ELF-1 (cell line): ENCODE measurements around the gene LPIN1.

Source experiments
- DNase-seq: peaks from one replicate; pipeline ENCODE4 v3.0.0-alpha.2; 2016; ENCODE audit warnings: low read depth, low spot score

LPIN1 gene, protein sequence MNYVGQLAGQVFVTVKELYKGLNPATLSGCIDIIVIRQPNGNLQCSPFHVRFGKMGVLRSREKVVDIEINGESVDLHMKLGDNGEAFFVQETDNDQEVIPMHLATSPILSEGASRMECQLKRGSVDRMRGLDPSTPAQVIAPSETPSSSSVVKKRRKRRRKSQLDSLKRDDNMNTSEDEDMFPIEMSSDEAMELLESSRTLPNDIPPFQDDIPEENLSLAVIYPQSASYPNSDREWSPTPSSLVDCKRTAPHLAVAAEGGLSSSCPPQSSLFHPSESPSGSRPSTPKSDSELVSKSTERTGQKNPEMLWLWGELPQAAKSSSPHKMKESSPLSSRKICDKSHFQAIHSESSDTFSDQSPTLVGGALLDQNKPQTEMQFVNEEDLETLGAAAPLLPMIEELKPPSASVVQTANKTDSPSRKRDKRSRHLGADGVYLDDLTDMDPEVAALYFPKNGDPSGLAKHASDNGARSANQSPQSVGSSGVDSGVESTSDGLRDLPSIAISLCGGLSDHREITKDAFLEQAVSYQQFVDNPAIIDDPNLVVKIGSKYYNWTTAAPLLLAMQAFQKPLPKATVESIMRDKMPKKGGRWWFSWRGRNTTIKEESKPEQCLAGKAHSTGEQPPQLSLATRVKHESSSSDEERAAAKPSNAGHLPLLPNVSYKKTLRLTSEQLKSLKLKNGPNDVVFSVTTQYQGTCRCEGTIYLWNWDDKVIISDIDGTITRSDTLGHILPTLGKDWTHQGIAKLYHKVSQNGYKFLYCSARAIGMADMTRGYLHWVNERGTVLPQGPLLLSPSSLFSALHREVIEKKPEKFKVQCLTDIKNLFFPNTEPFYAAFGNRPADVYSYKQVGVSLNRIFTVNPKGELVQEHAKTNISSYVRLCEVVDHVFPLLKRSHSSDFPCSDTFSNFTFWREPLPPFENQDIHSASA

DNA sequence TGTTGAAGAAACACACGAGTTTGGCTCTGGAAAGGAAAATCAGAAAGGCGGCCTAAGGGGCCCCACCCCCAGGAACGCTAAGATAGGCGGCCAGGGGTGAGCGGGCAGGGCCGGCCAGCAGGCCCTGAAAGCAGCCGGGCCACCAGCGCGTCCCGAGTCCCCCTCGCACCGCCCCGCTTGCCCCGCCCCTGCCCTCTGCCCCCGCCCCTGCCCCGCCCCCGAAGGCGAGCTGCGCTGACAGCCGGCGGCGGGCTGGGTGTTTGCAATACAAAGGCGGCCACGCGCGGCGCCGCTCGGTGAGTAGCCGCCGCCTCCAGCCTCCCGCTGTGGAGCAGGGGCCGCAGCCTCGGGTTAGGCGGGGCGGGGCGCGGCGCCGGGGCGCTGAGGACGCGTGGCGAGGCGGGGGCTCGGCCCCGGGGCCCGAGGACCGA, at the start of gene LPIN1:
TSS of gene LPIN1 (plus strand) at position 257 of the 431 bp plus-strand sequence. CDS start 18,910 bp downstream, outside the sequence.
- peak; percentile 78 for DNase-seq

GRCh38 chr2:11696736-11697102, 49.7 kb upstream of the LPIN1 start:
- DNase-seq, result no peak

GRCh38 chr2:11697103-11697871, 49.1 kb upstream of the LPIN1 start:
- peak; percentile 29 for DNase-seq

DNA sequence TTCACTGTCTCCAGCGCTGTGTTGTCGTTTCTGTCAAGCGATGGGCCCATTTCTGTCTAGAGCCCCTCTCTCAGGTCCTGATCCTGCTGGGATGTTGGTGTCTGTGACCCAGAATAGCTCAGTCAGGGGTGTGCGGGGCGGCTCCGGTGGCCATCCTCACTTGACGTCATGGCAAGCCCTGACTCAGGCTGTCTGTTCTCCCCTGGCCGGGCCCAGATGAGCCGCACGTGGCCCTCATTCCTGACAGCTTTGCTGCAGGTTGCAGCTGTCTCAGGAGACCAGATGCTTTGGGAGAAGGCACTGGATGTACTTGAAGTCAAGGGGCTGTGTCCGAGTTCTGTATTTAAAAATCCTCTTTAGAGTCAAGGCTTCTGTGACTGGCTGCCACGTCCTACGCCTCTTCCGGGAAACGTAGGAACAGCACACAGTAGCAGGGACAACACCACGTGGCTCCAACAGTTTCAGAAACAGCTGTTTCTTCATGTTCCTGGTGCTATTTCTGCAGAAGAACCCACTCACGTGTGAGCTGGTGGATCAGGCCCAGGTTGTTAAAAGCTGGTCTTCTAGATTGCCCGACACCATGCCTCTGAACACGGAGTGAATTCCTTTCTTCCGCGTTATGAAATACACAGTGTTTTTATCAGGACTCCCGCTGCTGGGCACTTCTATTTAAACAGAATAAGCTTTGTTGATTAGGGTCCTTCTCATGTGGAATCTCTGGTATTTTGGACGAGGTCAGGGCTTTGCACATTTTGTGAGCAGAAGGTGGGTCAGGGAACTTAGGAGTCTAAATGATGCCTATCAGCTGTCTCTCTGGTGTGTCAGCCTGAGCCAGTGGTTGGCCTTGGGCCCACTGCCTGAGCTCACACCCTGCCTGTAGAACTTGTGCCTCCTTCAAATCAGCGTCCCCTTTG, 48.2 kb upstream of the LPIN1 start:
- DNase-seq, result no peak

DNA sequence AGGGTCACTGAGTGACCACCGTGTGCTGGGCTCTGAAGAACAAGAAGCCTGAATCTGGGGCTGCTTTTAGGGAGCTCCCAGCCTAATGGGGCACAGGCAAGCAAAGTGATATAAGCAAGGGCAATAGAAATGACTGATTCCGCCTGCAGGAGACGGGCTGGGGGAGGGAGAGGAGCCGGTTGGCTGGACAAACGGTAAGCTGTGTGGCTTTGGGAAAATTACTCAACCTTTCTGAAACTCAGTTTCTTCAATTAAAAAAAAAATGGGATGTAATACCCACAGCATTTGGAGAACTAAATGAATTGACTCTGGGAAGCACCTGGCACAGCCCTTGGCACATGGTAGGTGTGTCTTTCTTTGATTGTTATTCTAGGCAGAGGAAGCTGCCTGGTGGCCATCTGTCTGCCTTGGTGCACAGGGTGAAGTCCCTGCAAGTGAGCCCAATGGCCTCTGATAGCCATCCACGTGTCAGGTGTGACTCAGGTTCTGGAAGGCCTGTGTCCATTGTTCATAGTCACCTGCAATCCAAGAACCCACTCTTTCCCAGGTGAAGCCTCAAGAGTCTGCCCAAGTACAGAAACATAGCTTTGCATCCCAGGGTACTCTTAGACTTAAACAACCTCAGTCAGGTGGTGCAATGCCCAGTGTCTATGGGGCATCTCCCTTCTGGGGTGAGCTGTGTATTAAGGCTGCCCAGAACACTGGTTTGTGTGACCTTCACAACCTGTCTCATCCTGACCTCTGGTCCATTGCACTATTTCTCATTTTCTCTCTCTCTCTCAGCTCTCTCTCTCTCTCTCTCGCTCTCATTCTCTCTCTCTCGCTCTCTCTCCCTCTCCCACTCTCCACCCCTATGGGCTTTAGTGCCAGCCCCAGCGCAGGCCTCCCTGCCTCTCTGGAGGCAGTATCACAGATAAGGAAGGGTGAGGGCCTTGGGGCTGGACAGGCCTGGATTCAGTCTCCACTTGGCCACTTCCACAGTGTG, 46.5 kb upstream of the LPIN1 start:
- no peak for DNase-seq

- no peak for DNase-seq
These were observed 45.2 kb upstream of the LPIN1 start for GRCh38 chr2:11701206-11701605.

DNA sequence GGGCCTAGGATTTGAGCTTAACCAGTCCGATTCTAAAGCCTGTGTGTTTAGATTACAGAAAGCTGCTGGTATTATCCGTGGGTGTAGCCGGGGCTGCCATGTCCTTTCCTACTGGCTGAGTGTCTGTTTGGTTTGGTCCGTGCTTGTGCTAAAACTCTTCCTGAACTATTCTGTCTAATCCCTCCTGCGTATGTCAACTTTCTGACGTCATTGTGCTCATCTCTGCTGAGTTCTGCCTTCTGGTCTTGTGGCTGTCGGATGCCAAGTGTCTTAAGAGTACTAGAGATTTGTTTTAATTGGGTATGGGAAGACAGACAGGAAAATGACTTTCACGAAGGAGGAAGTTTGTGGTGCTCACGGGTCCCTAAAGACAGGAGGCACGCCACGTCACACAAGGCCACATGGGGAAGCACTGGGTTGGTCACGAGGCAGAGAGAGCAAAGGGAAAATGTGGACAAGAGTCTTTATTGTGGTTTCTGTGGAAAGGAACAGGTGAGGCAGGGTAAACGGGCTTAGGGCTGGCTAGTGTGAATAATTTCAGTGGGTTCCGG, 44.6 kb upstream of the LPIN1 start:
- peak; percentile 34 for DNase-seq

DNA sequence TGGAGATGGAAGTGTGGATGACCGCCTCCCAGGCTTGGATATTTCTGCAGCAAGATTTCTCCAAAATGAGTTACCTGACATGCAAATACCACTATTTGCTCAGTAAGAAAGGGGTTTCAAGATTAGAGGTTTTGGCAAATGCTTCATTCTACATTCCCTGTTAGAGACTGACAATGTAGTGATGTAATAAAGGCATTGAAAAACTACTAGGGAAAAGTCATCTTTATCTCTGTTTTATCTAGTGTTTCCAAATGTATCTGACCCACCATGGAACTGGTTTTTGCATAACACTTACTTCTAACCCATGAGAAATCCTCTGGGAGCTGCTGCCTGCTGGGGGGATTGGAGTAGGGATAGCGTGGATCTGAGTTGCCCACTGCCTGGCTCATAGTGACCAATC, 43.5 kb upstream of the LPIN1 start:
- no peak for DNase-seq

DNA sequence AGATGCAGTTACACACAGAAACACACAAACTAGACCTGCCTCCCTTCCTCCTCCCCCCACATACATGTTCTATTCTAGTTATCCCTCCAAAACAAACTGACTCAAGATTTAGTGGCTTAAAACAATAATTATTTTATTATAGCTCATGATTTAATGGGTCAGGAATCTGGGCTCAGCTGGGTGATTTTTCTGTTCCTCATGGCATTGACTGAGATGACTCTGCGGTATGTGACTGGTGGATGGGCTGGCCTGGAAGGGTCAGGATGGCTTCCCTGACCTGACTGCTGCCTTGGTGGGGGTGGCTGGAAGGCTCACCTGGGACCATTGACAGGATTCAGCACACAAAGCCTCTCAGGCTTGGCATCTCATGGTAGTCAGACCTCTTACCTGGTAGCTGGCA, 42.7 kb upstream of the LPIN1 start:
- DNase-seq, result no peak

DNA sequence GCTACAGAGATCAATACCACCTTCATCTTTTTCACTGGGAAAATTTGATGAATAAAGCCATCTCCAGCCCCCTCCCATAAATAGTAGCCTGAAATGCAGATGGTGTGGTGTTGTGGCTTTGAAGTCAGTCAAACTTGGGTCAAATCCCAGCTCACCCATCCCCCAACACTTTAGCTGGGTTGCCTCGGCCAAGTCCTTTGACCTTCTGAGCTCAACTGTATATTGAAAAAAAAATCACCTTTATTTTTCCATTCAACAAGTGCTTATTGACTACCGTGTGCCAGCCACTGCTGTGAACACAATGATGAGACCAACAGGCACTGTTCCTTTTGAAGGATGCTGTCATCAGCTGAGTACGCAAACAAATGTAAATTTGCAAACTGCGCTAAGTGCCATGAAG, 41.4 kb upstream of the LPIN1 start:
- DNase-seq, result no peak

- no peak for DNase-seq
These were observed 40.7 kb upstream of the LPIN1 start for GRCh38 chr2:11705711-11706110.

DNA sequence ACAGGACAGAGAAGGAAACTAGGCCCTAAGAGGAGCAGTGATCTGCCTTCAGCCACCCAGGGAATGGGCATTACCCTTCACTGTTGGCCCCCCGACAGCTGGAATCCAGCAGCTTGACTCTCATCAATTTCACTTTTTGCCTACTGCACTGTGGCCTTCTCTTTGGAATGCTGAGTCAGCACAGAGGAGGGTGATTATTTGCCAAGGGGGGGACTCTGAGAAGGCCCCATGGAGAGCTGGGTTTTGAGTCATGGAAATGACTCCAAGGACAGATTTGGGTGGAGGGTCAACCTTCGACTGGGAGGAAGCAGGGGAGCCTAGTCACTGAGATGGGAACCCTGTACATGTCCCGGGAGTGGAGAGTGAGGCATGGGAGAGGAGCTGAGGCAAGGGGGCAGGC, 38.3 kb upstream of the LPIN1 start:
- no peak for DNase-seq

- no peak for DNase-seq
These were observed 37.1 kb upstream of the LPIN1 start for GRCh38 chr2:11709293-11709692.

DNA sequence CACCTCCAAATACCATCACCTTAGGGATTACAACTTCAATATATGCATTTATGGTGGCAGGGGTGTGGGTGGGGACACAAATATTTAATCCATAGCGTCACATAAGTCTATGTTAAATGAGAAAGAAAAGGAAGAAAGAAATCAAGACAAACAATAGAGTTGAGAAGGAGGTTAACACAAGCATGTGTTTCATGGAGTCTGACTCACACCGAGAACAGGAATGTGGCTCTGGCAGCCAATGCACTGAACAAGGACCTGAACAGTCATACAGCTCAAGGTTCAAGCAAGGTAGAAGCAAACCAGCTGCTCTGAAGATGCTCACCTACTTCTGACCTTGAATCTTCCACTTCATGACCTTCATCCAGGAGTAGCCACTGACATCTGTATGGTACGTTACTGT, 36.2 kb upstream of the LPIN1 start:
- no peak for DNase-seq

GRCh38 chr2:11710632-11711353, 35.6 kb upstream of the LPIN1 start:
- DNase-seq, result no peak

- no peak for DNase-seq
These were observed 35.1 kb upstream of the LPIN1 start for GRCh38 chr2:11711354-11711716.

DNA sequence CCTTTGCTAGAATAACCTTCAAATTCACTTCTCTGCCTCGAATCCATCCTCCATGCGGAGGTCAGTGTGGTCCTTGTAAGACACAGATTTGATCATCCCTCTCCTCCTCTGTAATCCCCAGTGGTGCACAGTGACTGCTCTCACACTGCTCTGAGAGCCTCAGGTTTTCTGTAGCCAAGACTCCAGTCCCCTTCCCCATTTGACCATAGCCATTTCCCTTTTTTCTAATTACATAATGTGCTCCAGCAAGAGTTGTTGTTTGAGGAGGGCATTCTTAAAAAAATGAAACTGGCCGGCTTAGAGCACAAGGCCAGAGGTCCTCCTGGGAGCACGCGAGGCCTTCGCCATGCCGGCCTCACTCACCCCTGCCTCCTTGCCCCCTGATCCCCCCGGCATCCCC, 34.7 kb upstream of the LPIN1 start:
- DNase-seq, result no peak

DNA sequence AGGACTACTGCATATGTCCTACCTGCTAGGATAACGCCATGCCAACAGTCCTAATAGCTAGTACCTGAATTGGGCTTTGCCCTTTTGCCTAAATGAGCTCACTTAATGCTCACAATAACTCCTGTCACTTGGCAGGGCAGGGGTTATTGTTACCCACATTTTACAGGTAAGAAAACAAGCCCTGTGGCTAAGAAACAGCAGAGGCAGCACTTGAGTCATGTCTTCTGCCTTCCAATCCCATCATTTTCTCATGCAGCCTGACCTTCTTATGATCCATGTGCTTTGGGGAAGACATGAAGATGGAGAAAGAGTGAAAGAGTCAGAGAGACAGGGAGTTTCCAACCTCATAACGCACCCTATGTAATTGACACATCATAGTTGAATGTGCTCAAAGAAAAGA, 33.6 kb upstream of the LPIN1 start:
- no peak for DNase-seq

DNA sequence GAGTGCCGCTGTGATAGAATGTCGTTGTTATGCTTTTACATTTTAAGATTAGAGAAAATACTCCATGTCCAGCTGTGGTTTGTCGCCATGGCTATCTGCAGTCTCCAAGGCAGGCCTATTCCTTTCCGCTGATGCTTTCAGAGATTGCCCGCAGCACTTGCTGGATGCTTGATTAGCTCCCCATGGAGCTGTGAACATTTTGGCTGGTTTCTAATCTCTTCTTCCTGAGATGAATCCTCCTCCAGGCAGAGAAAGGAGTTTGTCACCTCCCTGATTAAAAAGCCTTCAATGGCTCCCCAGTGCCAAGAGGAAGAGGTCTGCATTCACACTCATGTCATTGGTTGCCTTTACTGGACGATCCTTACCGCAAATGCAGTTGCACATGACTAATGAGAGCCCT, 32.6 kb upstream of the LPIN1 start:
- DNase-seq, result peak; percentile 16
